ENCODE results near the gene GET4. TPM values are rescaled to one million over a fixed set of nuclear protein-coding genes. Genes with fewer than 3 reads are reported as not detected.

Gene GET4
- 38.8 to 67.6 TPM (median 52.9 TPM) in 5 replicates for total RNA-seq (2022; extraction: Qiagen RNA extraction)

GRCh38 chr7:876077-876971 lies at the start of gene GET4:
GET4 (plus strand) TSS chr7:876554; CDS start chr7:876646, 92 bp downstream.

GRCh38 chr7:832167-832967 lies 44.0 kb upstream of the GET4 start, which contains the start of gene SUN1:
SUN1 (plus strand) TSS chr7:832476; CDS start chr7:832525, 49 bp downstream.

Other genes with a start within 250 kb of the GET4 start
- 40.9 to 53.0 TPM (median 51.8 TPM) in 5 replicates for gene DNAAF5, start 149.9 kb upstream of the GET4 start, total RNA-seq (2022; extraction: Qiagen RNA extraction)
- 28.2 to 33.5 TPM (median 31.6 TPM) in 5 replicates for gene PRKAR1B, start 149.3 kb upstream of the GET4 start, total RNA-seq (2022; extraction: Qiagen RNA extraction)
- 50.9 to 98.8 TPM (median 85.1 TPM) in 5 replicates for gene SUN1, start 44.1 kb upstream of the GET4 start, total RNA-seq (2022; extraction: Qiagen RNA extraction)
- 2.2 to 4.8 TPM (median 3.9 TPM) in 5 replicates for gene ADAP1, start 78.1 kb downstream of the GET4 start, total RNA-seq (2022; extraction: Qiagen RNA extraction)
- 5.1 to 6.8 TPM (median 5.3 TPM) in 5 replicates for gene COX19, start 99.0 kb downstream of the GET4 start, total RNA-seq (2022; extraction: Qiagen RNA extraction)
- 0.05 to 0.10 TPM in 2 of 5 replicates, not detected in the others for gene CYP2W1, start 106.6 kb downstream of the GET4 start, total RNA-seq (2022; extraction: Qiagen RNA extraction)
- 0.79 to 2.0 TPM (median 1.6 TPM) in 5 replicates for gene GPR146, start 168.0 kb downstream of the GET4 start, total RNA-seq (2022; extraction: Qiagen RNA extraction)
- 1.0 to 1.9 TPM (median 1.5 TPM) in 5 replicates for gene GPER1, start 211.6 kb downstream of the GET4 start, total RNA-seq (2022; extraction: Qiagen RNA extraction)

All from A549 treated with dexamethasone at 1 μM for 4 hours (cell line).